HG03139 (cell line): ENCODE results near the gene TIFAB.

Source experiments
- ATAC-seq: cut with Tn5 transposase; IDR thresholded peaks from one replicate; pipeline ENCODE4 v1.9.1; 2021; ENCODE audit not compliant: unreplicated experiment

TIFAB gene

GRCh38 chr5:135460246-135461033, 8.3 kb upstream of the TIFAB start:
- ATAC-seq = no peak

DNA sequence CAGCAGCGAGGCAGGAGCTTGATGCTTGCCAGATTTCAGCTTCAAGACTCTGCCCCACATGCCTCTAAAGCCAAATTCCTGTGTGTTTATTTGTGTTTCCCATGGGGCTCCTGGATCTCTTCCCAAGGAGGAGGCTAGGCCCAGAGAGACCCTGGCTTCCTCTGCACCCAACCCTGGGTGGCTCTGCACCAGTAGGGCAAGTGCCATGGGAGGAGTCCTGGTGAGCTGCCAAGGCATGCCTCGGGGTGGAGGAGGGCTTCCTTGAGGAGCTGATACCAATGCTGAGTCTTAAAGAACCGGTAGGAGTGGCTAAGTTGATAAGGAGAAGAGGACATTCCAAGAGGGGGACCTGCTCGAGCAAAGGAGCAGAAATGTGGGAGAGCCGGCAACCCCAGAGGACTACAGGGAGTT, 6.8 kb upstream of the TIFAB start:
- no peak for ATAC-seq

- no peak for ATAC-seq
Measured at GRCh38 chr5:135458356-135458755, 6.2 kb upstream of the TIFAB start.

DNA sequence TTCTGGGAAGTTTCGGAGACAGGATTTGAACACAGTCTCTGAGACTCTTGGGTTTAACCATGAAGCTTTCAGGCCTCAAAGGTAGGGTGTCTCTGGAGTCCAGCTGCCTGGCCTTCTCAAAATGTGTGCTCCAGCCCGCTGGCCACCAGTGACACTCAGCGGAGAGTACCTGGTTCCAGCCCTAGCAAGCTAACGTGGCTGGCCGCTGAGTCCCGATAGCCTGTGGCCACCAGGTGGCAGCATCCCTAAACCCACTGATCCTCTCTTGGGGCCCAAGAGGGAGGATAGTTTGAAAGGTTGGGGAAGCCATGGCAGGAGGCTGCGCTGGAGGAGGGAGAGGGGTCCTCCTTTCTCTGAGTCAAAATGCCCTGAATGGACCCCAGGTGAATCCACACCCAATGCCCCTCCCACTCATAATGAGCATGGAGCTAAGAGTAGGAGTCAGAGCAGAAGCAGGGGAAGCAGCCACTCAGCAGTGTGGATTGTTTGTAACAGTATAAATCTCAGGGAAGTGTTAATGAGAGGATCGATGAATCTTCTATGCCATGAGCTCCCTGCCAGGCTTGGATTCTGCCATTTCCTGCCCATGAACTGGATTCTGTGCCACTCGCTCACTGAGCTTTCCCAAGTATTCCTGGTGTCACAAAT, 5.4 kb upstream of the TIFAB start:
- peak; percentile 76 for ATAC-seq

- no peak for ATAC-seq
Measured at GRCh38 chr5:135456238-135457099, 4.3 kb upstream of the TIFAB start.

- no peak for ATAC-seq
Measured at GRCh38 chr5:135455876-135456237, 3.7 kb upstream of the TIFAB start.

- ATAC-seq = no peak
Measured at GRCh38 chr5:135454946-135455345, 2.8 kb upstream of the TIFAB start.

- no peak for ATAC-seq
Measured at GRCh38 chr5:135453613-135454012, 1.5 kb upstream of the TIFAB start.

DNA sequence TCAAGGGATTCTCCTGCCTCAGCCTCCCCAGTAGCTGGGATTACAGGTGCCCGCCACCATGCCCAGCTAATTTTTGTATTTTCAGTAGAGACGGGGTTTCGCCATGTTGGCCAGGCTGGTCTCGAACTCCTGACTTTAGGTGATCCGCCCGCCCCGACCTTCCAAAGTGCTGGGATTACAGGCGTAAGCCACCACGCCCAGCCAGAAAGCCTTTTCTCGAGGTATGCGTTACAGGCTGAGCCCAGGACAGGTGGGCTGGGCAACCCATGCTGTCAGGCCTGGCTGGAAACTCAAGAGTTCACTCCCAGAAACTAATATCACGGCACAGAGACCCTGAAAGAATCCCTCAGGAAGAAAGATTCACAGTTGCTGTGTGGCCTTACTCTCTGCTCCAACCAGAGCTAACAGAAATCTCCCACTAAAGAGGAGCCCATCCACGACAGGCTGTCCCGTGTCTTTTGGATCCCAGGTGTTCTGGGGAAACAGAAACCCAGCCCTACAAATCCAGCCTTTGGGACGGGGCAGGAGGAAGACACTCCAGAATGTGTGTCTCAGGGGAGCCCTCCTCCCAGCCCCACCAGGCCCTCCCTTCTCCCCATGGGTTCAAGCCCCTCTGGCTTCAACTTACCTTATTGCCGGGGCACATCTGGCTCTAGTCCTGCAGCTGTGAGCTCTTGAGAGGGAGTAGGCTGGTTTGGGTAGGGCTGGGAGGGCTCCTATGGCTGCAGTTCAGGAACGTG, 400 bp downstream of the TIFAB start:
- ATAC-seq = no peak

GRCh38 chr5:135450952-135451351, 1.2 kb downstream of the TIFAB start:
- no peak for ATAC-seq

- no peak for ATAC-seq
Measured at GRCh38 chr5:135450336-135450735, 1.8 kb downstream of the TIFAB start.

- no peak for ATAC-seq
Measured at GRCh38 chr5:135449644-135450043, 2.5 kb downstream of the TIFAB start.

GRCh38 chr5:135448791-135449507, 3.2 kb downstream of the TIFAB start:
- no peak for ATAC-seq

DNA sequence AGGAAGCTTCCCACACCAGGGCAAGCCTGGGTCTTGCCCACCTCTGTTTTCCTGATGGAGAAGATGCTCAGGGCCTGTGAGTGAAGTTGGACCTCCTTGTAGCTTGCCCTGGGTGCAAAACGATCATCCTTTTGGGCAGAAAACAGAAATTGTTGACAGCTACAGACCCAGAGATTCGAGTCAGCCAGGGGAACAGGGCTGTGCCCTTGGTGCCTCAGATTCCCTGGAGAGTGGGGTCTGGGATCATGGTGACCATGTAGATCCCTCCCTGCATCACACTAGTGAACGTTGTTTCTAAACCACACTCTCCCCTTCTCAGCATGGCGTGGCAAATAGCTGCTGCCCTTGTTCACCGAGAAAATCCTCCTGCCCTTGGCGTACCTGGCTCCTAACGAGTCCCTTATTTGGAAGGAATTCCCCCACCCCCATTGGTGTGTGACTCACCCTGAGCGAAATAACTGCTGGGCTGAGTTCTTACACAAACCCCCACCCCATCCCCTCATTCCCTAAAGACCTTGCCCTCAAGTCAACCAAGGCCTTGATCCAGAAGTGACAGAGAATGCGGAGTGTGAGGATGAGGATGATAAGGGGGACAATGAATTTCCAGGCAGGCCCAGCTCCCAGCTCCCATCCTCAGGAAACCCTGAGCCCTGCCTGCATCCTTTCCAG, 3.9 kb downstream of the TIFAB start:
- ATAC-seq = no peak

DNA sequence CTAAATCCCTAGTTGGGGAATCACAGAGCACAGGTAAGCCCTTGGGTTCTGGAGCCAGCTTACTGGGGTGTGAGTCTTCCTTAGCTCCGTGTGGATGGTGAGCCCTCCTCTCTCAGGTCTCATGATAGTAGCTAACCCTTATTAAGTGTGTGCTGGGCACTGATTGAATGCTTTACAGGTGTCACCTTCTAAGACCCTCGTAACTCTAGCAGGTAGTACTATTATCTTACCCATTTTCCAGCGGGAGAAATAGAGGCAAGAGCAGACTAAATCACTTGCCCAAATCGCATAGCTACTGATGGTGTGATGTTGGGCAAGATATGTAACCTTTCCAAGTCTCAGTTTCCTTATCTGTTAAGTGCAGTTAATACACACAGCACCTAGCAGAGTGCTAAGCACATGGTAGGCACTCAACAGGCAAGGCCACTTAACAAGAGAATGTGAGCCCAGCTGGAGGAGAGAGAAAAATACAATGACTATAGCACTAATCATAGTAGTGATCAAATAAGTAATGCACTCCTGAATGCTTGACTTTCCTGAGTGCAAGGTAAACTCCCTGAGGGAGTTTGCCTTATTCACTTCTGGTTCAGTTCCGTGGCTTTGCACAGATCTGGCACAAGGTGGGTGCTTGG, 4.7 kb downstream of the TIFAB start, which contains the start of gene DCANP1:
Gene DCANP1, minus strand, starts transcription at position 51 of the 632 bp plus-strand sequence. CDS start 240 bp downstream, outside the sequence.
- no peak for ATAC-seq

GRCh38 chr5:135446615-135447014, 5.5 kb downstream of the TIFAB start:
- no peak for ATAC-seq

DNA sequence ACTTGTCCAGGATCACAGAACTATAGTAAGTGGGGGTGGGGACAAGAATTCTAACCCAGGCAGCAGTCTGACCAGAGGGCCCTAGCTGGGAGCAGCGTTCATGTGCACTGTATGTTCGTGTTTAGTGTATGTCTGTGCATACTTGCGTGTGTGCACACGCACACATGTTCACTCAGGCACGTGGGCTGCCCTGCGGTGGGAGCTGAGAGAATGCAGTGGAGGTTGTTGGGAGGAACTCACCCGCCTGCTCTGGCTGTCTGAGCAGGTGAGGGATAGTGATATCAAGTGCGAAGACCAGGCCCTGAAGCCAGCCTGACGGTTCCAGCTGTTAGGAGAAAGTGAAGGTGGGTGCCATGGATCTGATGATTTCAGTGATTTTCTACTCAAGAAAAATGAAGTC, 5.9 kb downstream of the TIFAB start:
- ATAC-seq = no peak

DNA sequence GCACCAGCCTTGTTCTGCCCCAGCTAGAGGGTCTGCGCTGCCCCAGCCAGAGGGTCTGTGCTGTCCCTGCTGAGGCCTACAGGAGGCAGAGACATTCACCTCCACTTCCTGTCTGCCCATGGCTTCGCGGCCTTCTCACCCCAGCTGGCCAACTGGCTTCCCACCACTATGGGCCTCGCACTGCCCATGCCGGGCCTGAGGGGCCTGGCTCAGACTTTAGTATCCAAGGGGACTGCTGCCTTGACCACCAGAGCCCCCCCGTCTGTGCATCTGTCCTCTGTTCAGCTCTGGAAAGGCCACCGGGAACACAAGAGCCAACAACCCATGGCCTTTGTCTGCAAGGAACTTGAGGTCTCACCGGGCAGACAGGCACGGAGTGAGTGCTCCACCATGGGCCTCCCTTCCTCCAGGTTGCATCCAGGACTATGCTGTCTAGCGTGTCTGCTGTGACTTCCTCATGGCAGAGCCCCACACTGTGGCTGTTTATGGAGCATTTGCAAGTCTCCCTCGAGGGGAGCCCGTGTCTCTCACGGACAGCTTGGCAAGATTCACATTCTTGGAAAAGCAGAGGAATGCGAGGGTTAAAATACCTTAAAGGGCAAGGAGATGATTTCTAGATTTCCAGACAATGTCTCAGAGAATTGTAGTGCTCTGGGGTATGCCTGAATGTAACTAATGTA, 6.7 kb downstream of the TIFAB start:
- ATAC-seq = no peak

GRCh38 chr5:135444881-135445280, 7.3 kb downstream of the TIFAB start:
- no peak for ATAC-seq
